ENCODE measurements around the gene ZNF254.

The ZNF254 gene

DNA sequence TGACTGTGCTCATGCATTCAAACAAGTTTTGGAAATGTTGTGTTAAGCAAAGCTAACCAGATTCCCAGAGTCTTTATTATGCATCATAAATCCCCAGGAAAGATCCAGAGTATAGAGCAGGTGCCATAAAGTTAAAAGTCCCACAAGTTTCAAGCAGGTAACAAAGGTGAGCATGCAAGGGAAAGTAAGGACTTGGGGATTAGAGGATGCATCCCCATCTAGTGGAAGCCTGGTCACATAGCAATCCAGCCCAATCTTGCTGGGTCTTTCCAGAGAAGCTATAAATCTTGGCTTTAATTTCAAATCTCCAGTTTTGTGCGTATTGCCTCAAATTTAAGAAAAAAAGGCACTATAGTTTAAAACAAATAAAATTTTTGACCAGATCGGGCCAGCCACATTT lies 72.7 kb downstream of the ZNF254 start:
- no peak overlapping the region for H3K14ac ChIP-seq (ENCODE audit: low read length)
- H3K23ac ChIP-seq (ENCODE audit: low read length) = no peak overlapping the region
- DNase-seq = peak; percentile 3 to 44
- no peak overlapping the region for H3K9ac ChIP-seq (ENCODE audit: low read length)
- H3K18ac ChIP-seq (ENCODE audit: low read length) = no peak overlapping the region
- H3K27ac ChIP-seq (ENCODE audit: low read depth, low read length) = no peak overlapping the region
- H3K4me3 ChIP-seq (ENCODE audit: low read depth, low read length) = no peak overlapping the region
- H3K4me2 ChIP-seq (ENCODE audit: low read length) = no peak overlapping the region
- no peaks in the 10 kb centered on the region for H3K4me1 ChIP-seq (ENCODE audit: control insufficient read depth in 1 of 2, insufficient read depth in 2 of 2, low read length in 2 of 2)
- WGBS (ENCODE audit: extremely low coverage, insufficient coverage, insufficient read length) = no CpG with 5 or more reads among the region's 2 CpGs
- no peak overlapping the region for H2BK120ac ChIP-seq (ENCODE audit: insufficient read depth, low read length, poor library complexity)
- H3K27me3 ChIP-seq (ENCODE audit: insufficient read depth, low read length) = no peaks in the 10 kb centered on the region
- no peak overlapping the region for H2BK5ac ChIP-seq (ENCODE audit: low read depth, low read length, poor library complexity)
- no peak overlapping the region for H3K4ac ChIP-seq (ENCODE audit: low read depth, low read length)
- no peaks in the 10 kb centered on the region for H3K36me3 ChIP-seq (ENCODE audit: control insufficient read depth in 1 of 2, insufficient read depth in 2 of 2, low read length in 2 of 2)
- H2AK5ac ChIP-seq (ENCODE audit: low read length) = no peak overlapping the region
- no peak overlapping the region for H2BK12ac ChIP-seq (ENCODE audit: low read length)
- H2AFZ ChIP-seq (ENCODE audit: insufficient read depth, low read length, poor library complexity) = no peak overlapping the region
- no peaks in the 10 kb centered on the region for H3K79me2 ChIP-seq (ENCODE audit: control insufficient read depth, insufficient read depth, low read length, poor library complexity)
- no peak overlapping the region for H4K8ac ChIP-seq (ENCODE audit: low read depth, low read length)
- H3K9me3 ChIP-seq (ENCODE audit: insufficient read depth, low read depth, low read length) = peaks cover 5% of the 10 kb centered on the region
- no peaks in the 10 kb centered on the region for H3K79me1 ChIP-seq (ENCODE audit: low read length)
- H4K12ac ChIP-seq (ENCODE audit: low read depth, low read length) = no peak overlapping the region
- H4K91ac ChIP-seq (ENCODE audit: low read depth, low read length) = no peak overlapping the region

DNA sequence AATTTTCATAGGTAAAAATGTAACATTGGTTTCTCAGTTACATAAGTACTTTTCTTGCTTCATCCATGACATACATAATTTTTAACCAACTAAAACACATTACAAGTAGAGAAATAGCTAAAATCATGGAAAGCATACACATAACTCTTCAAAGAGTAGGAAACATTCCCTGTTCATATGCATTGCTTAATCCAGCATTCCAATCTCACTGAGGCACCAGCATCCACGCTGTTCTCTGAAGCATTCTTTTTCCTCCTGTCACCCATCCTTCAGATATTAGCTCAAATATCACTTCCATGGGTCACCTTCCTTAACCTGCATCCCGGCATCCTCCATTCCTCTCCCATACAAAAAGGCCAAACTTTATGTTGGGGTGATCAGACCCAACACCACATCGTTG lies 79.1 kb downstream of the ZNF254 start:
- Histone ChIP-seq H2BK12ac (ENCODE audit: low read length) (no peak overlapping the region), H2AK5ac (ENCODE audit: low read length) (no peak overlapping the region), H3K79me1 (ENCODE audit: low read length) (no peaks in the 10 kb centered on the region), H3K27me3 (ENCODE audit: insufficient read depth, low read length) (no peaks in the 10 kb centered on the region), H3K9me3 (ENCODE audit: insufficient read depth, low read depth, low read length) (peaks cover 8% of the 10 kb centered on the region), H3K4me2 (ENCODE audit: low read length) (no peak overlapping the region), H2BK120ac (ENCODE audit: insufficient read depth, low read length, poor library complexity) (no peak overlapping the region), H3K9ac (ENCODE audit: low read length) (no peak overlapping the region), H4K91ac (ENCODE audit: low read depth, low read length) (no peak overlapping the region), H3K4ac (ENCODE audit: low read depth, low read length) (no peak overlapping the region), H4K8ac (ENCODE audit: low read depth, low read length) (no peak overlapping the region), H3K4me3 (ENCODE audit: low read depth, low read length) (no peak overlapping the region), H4K12ac (ENCODE audit: low read depth, low read length) (no peak overlapping the region), H3K18ac (ENCODE audit: low read length) (no peak overlapping the region), H3K36me3 (ENCODE audit: control insufficient read depth in 1 of 2, insufficient read depth in 2 of 2, low read length in 2 of 2) (no peaks in the 10 kb centered on the region), H3K14ac (ENCODE audit: low read length) (no peak overlapping the region), H3K27ac (ENCODE audit: low read depth, low read length) (no peak overlapping the region), H3K79me2 (ENCODE audit: control insufficient read depth, insufficient read depth, low read length, poor library complexity) (no peaks in the 10 kb centered on the region), H2BK5ac (ENCODE audit: low read depth, low read length, poor library complexity) (no peak overlapping the region), H3K4me1 (ENCODE audit: control insufficient read depth in 1 of 2, insufficient read depth in 2 of 2, low read length in 2 of 2) (no peaks in the 10 kb centered on the region), H3K23ac (ENCODE audit: low read length) (no peak overlapping the region), H2AFZ (ENCODE audit: insufficient read depth, low read length, poor library complexity) (no peak overlapping the region)
- peak; percentile 63 to 89 for DNase-seq
- WGBS (ENCODE audit: extremely low coverage, insufficient coverage, insufficient read length) = no CpG with 5 or more reads among the region's 3 CpGs

DNA sequence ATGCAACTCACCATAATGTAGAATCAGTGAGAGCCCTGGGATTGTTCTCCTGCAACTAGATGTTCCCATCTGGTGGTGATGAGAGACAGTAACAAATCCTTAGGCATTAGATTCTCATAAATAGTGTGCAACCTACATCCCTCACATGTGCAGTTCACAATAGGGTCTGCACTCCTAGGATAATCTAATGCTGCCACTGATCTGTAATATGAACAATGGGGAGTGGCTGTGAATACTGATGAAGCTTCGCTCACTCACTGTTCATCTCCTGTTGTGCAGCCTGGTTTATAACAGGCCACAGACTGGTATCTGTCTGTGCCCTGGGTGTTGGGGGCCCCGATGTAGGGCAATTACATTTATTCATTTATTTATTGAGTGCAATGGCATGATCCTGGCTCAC lies 86.9 kb downstream of the ZNF254 start:
- H2AFZ ChIP-seq (ENCODE audit: insufficient read depth, low read length, poor library complexity) = no peak overlapping the region
- H3K18ac ChIP-seq (ENCODE audit: low read length) = no peak overlapping the region
- H3K14ac ChIP-seq (ENCODE audit: low read length) = no peak overlapping the region
- H2AK5ac ChIP-seq (ENCODE audit: low read length) = no peak overlapping the region
- H4K91ac ChIP-seq (ENCODE audit: low read depth, low read length) = no peak overlapping the region
- H2BK120ac ChIP-seq (ENCODE audit: insufficient read depth, low read length, poor library complexity) = no peak overlapping the region
- no peak overlapping the region for H3K23ac ChIP-seq (ENCODE audit: low read length)
- no peak overlapping the region for H2BK12ac ChIP-seq (ENCODE audit: low read length)
- no peak for DNase-seq
- H3K4me2 ChIP-seq (ENCODE audit: low read length) = no peak overlapping the region
- H3K36me3 ChIP-seq (ENCODE audit: control insufficient read depth in 1 of 2, insufficient read depth in 2 of 2, low read length in 2 of 2) = no peaks in the 10 kb centered on the region
- H3K79me2 ChIP-seq (ENCODE audit: control insufficient read depth, insufficient read depth, low read length, poor library complexity) = no peaks in the 10 kb centered on the region
- H3K4ac ChIP-seq (ENCODE audit: low read depth, low read length) = no peak overlapping the region
- no peaks in the 10 kb centered on the region for H3K4me1 ChIP-seq (ENCODE audit: control insufficient read depth in 1 of 2, insufficient read depth in 2 of 2, low read length in 2 of 2)
- H3K27ac ChIP-seq (ENCODE audit: low read depth, low read length) = no peak overlapping the region
- no peak overlapping the region for H2BK5ac ChIP-seq (ENCODE audit: low read depth, low read length, poor library complexity)
- no peak overlapping the region for H4K8ac ChIP-seq (ENCODE audit: low read depth, low read length)
- H3K79me1 ChIP-seq (ENCODE audit: low read length) = no peaks in the 10 kb centered on the region
- no CpG with 5 or more reads among the region's 2 CpGs for WGBS (ENCODE audit: extremely low coverage, insufficient coverage, insufficient read length)
- H3K4me3 ChIP-seq (ENCODE audit: low read depth, low read length) = no peak overlapping the region
- H4K12ac ChIP-seq (ENCODE audit: low read depth, low read length) = no peak overlapping the region
- H3K9ac ChIP-seq (ENCODE audit: low read length) = no peak overlapping the region
- peaks cover 14% of the 10 kb centered on the region for H3K9me3 ChIP-seq (ENCODE audit: insufficient read depth, low read depth, low read length)
- no peaks in the 10 kb centered on the region for H3K27me3 ChIP-seq (ENCODE audit: insufficient read depth, low read length)

DNA sequence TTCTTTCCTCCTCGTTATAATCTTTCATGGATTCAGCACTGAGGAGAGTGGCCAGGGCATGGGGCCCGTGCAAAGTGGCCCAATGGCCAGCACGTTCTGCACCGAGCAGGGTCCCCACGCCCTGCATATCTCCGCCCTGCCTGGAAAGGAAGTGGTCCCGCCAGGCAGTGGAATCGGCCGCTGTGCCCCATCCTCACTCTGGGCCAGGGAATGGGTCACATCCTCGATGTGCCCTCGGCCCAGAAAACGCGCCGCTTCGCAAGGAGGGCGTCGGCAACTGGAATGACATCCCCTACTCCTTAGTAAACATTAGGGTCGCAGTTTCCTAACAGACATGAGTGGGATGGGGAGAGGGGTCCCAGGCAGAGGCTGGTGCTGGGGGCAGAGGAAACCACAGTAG lies 90.7 kb downstream of the ZNF254 start:
- no peak overlapping the region for H3K9ac ChIP-seq (ENCODE audit: low read length)
- H2AFZ ChIP-seq (ENCODE audit: insufficient read depth, low read length, poor library complexity) = no peak overlapping the region
- no peaks in the 10 kb centered on the region for H3K27me3 ChIP-seq (ENCODE audit: insufficient read depth, low read length)
- no peak overlapping the region for H3K14ac ChIP-seq (ENCODE audit: low read length)
- H3K79me2 ChIP-seq (ENCODE audit: control insufficient read depth, insufficient read depth, low read length, poor library complexity) = no peaks in the 10 kb centered on the region
- H4K8ac ChIP-seq (ENCODE audit: low read depth, low read length) = no peak overlapping the region
- no peak overlapping the region for H4K91ac ChIP-seq (ENCODE audit: low read depth, low read length)
- H3K27ac ChIP-seq (ENCODE audit: low read depth, low read length) = no peak overlapping the region
- H3K4me2 ChIP-seq (ENCODE audit: low read length) = no peak overlapping the region
- no peak overlapping the region for H4K12ac ChIP-seq (ENCODE audit: low read depth, low read length)
- no CpG with 5 or more reads among the region's 18 CpGs for WGBS (ENCODE audit: extremely low coverage, insufficient coverage, insufficient read length)
- H2AK5ac ChIP-seq (ENCODE audit: low read length) = no peak overlapping the region
- DNase-seq = no peak
- no peaks in the 10 kb centered on the region for H3K79me1 ChIP-seq (ENCODE audit: low read length)
- H3K18ac ChIP-seq (ENCODE audit: low read length) = no peak overlapping the region
- no peak overlapping the region for H2BK12ac ChIP-seq (ENCODE audit: low read length)
- H3K23ac ChIP-seq (ENCODE audit: low read length) = no peak overlapping the region
- H3K4me1 ChIP-seq (ENCODE audit: control insufficient read depth in 1 of 2, insufficient read depth in 2 of 2, low read length in 2 of 2) = no peaks in the 10 kb centered on the region
- H3K9me3 ChIP-seq (ENCODE audit: insufficient read depth, low read depth, low read length) = peaks cover 20% of the 10 kb centered on the region
- H2BK120ac ChIP-seq (ENCODE audit: insufficient read depth, low read length, poor library complexity) = no peak overlapping the region
- no peak overlapping the region for H3K4me3 ChIP-seq (ENCODE audit: low read depth, low read length)
- no peak overlapping the region for H2BK5ac ChIP-seq (ENCODE audit: low read depth, low read length, poor library complexity)
- H3K36me3 ChIP-seq (ENCODE audit: control insufficient read depth in 1 of 2, insufficient read depth in 2 of 2, low read length in 2 of 2) = no peaks in the 10 kb centered on the region
- no peak overlapping the region for H3K4ac ChIP-seq (ENCODE audit: low read depth, low read length)
